ENCODE data around the gene GALNS.

Gene GALNS

GRCh38 chr16:88768071-88768783 lies 88.5 kb downstream of the GALNS start:
- peak; percentile 2; the same call in 1 of the 3 replicates for ATAC-seq
- TF ChIP-seq SNAI2 (CRISPR knock-in tag; IDR thresholded peaks at IDR 0.05), result no peak
- no peak for TF ChIP-seq CSDC2 (CRISPR knock-in tag; IDR thresholded peaks at IDR 0.05)
- TF ChIP-seq ZNF70 (CRISPR knock-in tag; IDR thresholded peaks at IDR 0.05), result no peak
- no peak for TF ChIP-seq CSRNP3 (CRISPR knock-in tag; IDR thresholded peaks at IDR 0.05)
- no peak for TF ChIP-seq TCF4 (CRISPR knock-in tag; IDR thresholded peaks at IDR 0.05; ENCODE audit: borderline replicate concordance)
- no peak for TF ChIP-seq ESRRG (CRISPR knock-in tag; IDR thresholded peaks at IDR 0.05)
- no peak for TF ChIP-seq ZC3H10 (CRISPR knock-in tag; IDR thresholded peaks at IDR 0.05)
- no peak for TF ChIP-seq CREB5 (CRISPR knock-in tag; IDR thresholded peaks at IDR 0.05; ENCODE audit: low read depth)
- TF ChIP-seq BACH2 (CRISPR knock-in tag; IDR thresholded peaks at IDR 0.05; ENCODE audit: borderline replicate concordance), result no peak
- TF ChIP-seq ZNF8 (CRISPR knock-in tag; IDR thresholded peaks at IDR 0.05), result no peak

- no peak for ATAC-seq
- TF ChIP-seq ZFP3 (CRISPR knock-in tag; IDR thresholded peaks at IDR 0.05) (no peak), CREB5 (CRISPR knock-in tag; IDR thresholded peaks at IDR 0.05; ENCODE audit: low read depth) (no peak), ZFP30 (CRISPR knock-in tag; IDR thresholded peaks at IDR 0.05) (no peak), CSDC2 (CRISPR knock-in tag; IDR thresholded peaks at IDR 0.05) (no peak), PPARA (CRISPR knock-in tag; IDR thresholded peaks at IDR 0.05; ENCODE audit: borderline replicate concordance) (no peak), ZNF8 (CRISPR knock-in tag; IDR thresholded peaks at IDR 0.05) (no peak), ARNTL (CRISPR knock-in tag; IDR thresholded peaks at IDR 0.05; ENCODE audit: borderline replicate concordance, low read depth) (no peak)
Observed at GRCh38 chr16:88767546-88768070, 89.1 kb downstream of the GALNS start.

- ATAC-seq, result no peak
- TF ChIP-seq TCF4 (CRISPR knock-in tag; IDR thresholded peaks at IDR 0.05; ENCODE audit: borderline replicate concordance), result no peak
- no peak for TF ChIP-seq GLIS3 (CRISPR knock-in tag; IDR thresholded peaks at IDR 0.05)
- no peak for TF ChIP-seq TSHZ2 (CRISPR knock-in tag; IDR thresholded peaks at IDR 0.05)
- no peak for TF ChIP-seq OSR1 (CRISPR knock-in tag; IDR thresholded peaks at IDR 0.05)
- TF ChIP-seq CREB5 (CRISPR knock-in tag; IDR thresholded peaks at IDR 0.05; ENCODE audit: low read depth), result no peak
- TF ChIP-seq CSDC2 (CRISPR knock-in tag; IDR thresholded peaks at IDR 0.05), result no peak
- no peak for TF ChIP-seq TOX (CRISPR knock-in tag; IDR thresholded peaks at IDR 0.05; ENCODE audit: borderline replicate concordance)
- no peak for TF ChIP-seq SNAI2 (CRISPR knock-in tag; IDR thresholded peaks at IDR 0.05)
- no peak for TF ChIP-seq ZFP3 (CRISPR knock-in tag; IDR thresholded peaks at IDR 0.05)
- no peak for TF ChIP-seq ISL1 (CRISPR knock-in tag; IDR thresholded peaks at IDR 0.05)
- TF ChIP-seq ESRRG (CRISPR knock-in tag; IDR thresholded peaks at IDR 0.05), result no peak
- TF ChIP-seq ZNF565 (CRISPR knock-in tag; conservative IDR thresholded peaks at IDR 0.05; ENCODE audit: low read depth), result no peak
- TF ChIP-seq PATZ1 (CRISPR knock-in tag; IDR thresholded peaks at IDR 0.05; ENCODE audit: borderline replicate concordance), result no peak
- no peak for TF ChIP-seq ARNTL (CRISPR knock-in tag; IDR thresholded peaks at IDR 0.05; ENCODE audit: borderline replicate concordance, low read depth)
- TF ChIP-seq RARB (CRISPR knock-in tag; IDR thresholded peaks at IDR 0.05), result no peak
- TF ChIP-seq PPARA (CRISPR knock-in tag; IDR thresholded peaks at IDR 0.05; ENCODE audit: borderline replicate concordance), result no peak
- no peak for TF ChIP-seq ZFP30 (CRISPR knock-in tag; IDR thresholded peaks at IDR 0.05)
- no peak for TF ChIP-seq CSRNP3 (CRISPR knock-in tag; IDR thresholded peaks at IDR 0.05)
Observed at GRCh38 chr16:88766975-88767374, 89.8 kb downstream of the GALNS start.

Measured in SK-N-SH treated with all-trans-retinoic acid at 6 μM for 48 hours (cell line).